ENCODE data around the gene PHF1.
"Not testable (repeated sequence)": the region's sequence is repeated elsewhere in the genome, so short reads cannot be mapped to it uniquely, and the experiment has no call there.

Gene PHF1

DNA sequence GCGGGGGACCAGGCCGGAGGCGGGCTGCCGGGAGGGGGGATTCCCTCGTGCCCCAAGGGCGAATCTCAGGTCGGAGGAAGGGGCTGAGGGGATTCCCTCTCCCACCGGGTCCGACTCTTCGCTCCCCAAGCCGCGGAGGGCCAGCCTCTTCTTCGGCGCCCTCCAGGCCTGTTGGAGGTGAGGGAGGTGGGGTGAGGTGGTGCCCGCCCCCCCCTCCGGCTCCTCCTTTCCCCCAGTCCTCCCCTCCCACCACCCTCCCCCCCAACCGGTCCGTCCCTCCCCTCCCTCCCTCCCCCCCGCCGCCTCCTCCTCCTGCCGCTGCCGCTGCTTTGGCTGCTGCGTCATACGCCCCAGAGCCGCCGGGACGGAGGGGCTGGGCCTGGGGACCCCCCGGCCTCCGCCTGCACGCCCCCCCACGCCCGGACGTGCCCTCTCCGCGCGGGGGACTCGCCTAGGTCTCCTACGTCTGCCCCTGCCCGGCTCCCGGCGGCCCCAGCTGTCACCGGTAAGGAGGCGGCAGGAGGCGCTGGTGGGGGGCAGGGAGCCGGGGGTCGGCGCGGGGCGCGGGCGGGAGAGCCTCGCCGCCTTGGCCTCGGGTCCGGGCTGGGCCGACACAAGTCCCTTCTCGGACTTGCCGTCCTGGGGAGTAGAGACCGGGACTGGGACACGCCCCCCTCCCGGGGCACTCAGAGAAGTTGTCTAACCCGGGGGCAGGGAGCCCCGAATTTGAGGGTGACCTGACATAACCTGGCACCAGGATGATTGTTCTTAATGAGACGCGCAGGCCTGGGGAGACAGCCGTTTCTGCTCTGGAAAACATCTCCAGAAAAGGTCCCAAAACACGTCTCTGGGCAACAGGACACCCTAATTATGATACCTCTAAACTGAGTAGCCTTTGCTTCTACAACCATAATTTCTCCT lies at the start of gene PHF1:
PHF1 (plus strand) TSS at position 304 of the 921 bp plus-strand sequence. CDS start 1,250 bp downstream, outside the sequence.
- Histone ChIP-seq H3K4me1 (ENCODE audit: control insufficient read depth, insufficient read depth, low read length) (peaks cover 4% of the 10 kb centered on the region; the same call in 1 of the 2 replicates), H3K36me3 (ENCODE audit: control insufficient read depth, insufficient read depth, low read length) (peaks cover 62% of the 10 kb centered on the region), H3K4me3 (ENCODE audit: low read depth, low read length) (peak within 1 kb of the TSS; percentile 83), H3K9ac (ENCODE audit: low read depth, low read length) (peak within 1 kb of the TSS; percentile 58), H3K9me3 (ENCODE audit: control insufficient read depth, insufficient read depth, low read length) (no peaks in the 10 kb centered on the region), H3K27ac (ENCODE audit: low read depth, low read length) (peak within 1 kb of the TSS; percentile 95), H3K27me3 (ENCODE audit: control insufficient read depth, insufficient read depth, low read length) (no peaks in the 10 kb centered on the region)

DNA sequence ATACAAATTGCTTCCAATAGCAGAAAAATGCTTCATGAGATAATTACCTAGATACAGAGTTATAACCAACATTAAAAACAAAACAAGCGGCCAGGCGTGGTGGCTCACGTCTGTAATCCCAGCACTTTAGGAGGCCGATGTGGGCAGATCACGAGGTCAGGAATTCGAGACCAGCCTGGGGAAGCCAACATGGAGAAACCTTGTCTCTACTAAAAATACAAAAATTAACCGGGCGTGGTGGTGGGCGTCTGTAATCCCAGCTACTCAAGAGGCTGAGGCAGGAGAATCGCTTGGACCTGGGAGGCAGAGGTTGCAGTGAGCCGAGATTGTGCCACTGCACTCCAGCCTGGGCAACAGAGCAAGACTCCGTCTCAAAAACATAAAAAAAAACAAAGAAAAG lies 47.3 kb upstream of the PHF1 start:
- H3K9ac ChIP-seq (ENCODE audit: low read depth, low read length); H3K9me3 ChIP-seq (ENCODE audit: control insufficient read depth, insufficient read depth, low read length); H3K4me3 ChIP-seq (ENCODE audit: low read depth, low read length); H3K27ac ChIP-seq (ENCODE audit: low read depth, low read length); H3K36me3 ChIP-seq (ENCODE audit: control insufficient read depth, insufficient read depth, low read length); H3K27me3 ChIP-seq (ENCODE audit: control insufficient read depth, insufficient read depth, low read length): not testable (repeated sequence)
- H3K4me1 ChIP-seq (ENCODE audit: control insufficient read depth, insufficient read depth, low read length), result peaks cover 14% of the 10 kb centered on the region

DNA sequence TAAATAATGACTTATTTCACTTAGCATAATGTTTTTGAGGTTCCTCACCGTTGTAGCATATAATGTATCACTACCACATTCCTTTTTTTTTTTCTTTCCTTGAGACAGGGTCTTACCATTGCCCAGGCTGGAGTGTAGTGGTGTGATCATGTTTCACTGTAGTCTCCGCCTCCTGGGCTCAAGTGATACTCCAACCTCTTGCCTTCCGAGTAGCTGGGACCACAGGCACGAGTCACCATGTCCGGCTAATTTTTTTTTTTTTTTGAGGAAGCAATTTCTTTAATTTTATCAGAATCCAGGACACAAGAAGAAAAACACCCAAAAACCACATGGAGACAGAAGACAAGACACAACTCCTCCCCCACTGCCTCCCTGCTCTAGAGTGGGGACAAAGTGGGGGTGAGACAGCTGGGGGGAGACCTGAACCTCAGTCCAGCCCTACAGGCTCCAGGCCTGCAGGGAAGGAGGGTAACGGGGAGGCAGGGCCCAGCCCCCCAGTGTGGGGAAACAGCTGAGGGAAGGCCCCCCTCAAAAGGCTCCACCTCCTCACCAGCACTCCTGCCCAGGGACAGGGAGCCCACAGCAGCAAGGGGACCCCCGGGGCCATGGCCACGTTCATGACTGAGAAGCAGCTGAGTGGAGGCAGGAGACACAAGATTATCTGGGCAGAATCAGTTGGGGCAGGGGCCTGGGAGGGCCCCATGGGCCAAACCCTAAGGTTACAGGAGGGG lies 46.2 kb upstream of the PHF1 start:
- not testable (repeated sequence) for H3K9me3 ChIP-seq (ENCODE audit: control insufficient read depth, insufficient read depth, low read length); H3K4me3 ChIP-seq (ENCODE audit: low read depth, low read length); H3K27me3 ChIP-seq (ENCODE audit: control insufficient read depth, insufficient read depth, low read length); H3K27ac ChIP-seq (ENCODE audit: low read depth, low read length); H3K4me1 ChIP-seq (ENCODE audit: control insufficient read depth, insufficient read depth, low read length); H3K36me3 ChIP-seq (ENCODE audit: control insufficient read depth, insufficient read depth, low read length); H3K9ac ChIP-seq (ENCODE audit: low read depth, low read length)

DNA sequence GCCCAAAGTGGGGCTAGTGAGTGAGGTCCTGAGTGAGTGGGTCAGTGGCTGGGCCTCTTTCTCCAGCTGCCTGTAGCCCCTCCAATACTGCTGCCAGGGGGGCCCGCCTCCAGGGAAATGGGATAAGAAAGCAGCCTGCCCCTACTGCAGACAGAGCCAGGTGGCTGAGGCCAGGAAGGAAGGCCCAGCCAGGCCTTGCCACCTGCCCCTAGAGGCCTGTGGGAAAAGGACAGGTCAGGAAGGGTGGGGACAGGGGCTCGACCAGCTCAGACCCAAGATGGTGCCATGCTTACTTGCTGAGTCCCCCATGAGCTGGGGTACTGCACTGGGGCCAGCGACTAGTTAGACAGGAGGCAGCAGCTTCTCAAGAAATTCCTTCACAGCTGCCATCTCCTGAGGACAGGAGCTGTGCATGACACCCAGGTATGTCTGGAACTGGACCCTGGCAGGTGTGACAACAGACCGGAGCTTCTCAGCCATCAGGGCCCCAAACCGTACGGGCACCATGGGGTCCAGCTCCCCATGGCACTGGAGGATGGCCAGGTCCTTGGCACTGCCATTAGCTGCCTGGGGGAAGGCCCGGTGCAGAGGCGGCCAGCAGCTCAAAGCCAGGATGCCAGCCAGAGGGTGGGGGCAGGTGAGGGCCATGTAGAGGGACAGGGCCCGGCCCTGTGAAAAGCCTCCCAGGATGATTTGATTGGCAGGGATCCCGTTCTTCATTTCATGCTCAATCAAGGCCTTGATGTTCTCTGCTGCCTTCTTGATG lies 45.4 kb upstream of the PHF1 start:
- not testable (repeated sequence) for H3K36me3 ChIP-seq (ENCODE audit: control insufficient read depth, insufficient read depth, low read length); H3K4me1 ChIP-seq (ENCODE audit: control insufficient read depth, insufficient read depth, low read length); H3K27me3 ChIP-seq (ENCODE audit: control insufficient read depth, insufficient read depth, low read length); H3K9me3 ChIP-seq (ENCODE audit: control insufficient read depth, insufficient read depth, low read length); H3K4me3 ChIP-seq (ENCODE audit: low read depth, low read length); H3K27ac ChIP-seq (ENCODE audit: low read depth, low read length); H3K9ac ChIP-seq (ENCODE audit: low read depth, low read length)

DNA sequence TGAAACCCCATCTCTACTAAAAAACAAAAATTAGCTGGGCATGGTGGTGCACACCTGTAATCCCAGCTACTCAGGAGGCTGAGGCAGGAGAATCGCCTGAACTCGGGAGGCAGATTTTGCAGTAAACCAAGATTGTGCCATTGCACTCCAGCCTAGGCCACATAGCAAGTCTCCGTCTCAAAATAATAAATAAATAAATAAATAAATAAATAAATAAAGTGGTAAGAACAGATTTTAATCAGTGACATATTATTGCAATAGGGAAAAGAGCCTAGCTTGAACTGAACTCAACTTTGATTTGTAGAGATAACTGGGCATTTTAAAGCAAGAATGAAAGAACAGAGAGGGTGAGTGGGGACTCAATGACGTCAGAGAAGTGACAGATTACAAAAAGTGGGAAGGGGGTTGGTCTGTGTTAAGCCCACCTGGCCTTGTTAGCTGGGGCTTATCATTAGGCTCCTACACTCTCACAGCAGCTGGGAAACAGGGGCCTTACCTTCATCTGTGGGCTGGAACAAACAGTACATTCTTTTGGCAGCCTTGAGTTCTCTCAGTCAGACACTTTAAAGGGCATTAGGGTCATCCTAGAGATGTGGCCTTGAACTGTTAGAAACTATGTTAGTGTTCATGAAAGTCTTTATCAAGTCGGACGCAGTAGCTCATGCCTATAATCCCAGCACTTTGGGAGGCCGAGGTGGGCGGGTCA lies 43.7 kb upstream of the PHF1 start:
- no peaks in the 10 kb centered on the region for H3K9me3 ChIP-seq (ENCODE audit: control insufficient read depth, insufficient read depth, low read length)
- H3K36me3 ChIP-seq (ENCODE audit: control insufficient read depth, insufficient read depth, low read length), result no peaks in the 10 kb centered on the region
- H3K4me1 ChIP-seq (ENCODE audit: control insufficient read depth, insufficient read depth, low read length), result peaks cover 7% of the 10 kb centered on the region
- H3K27me3 ChIP-seq (ENCODE audit: control insufficient read depth, insufficient read depth, low read length), result no peaks in the 10 kb centered on the region
- no peak overlapping the region for H3K4me3 ChIP-seq (ENCODE audit: low read depth, low read length)
- H3K27ac ChIP-seq (ENCODE audit: low read depth, low read length), result no peak overlapping the region
- H3K9ac ChIP-seq (ENCODE audit: low read depth, low read length), result no peak overlapping the region

DNA sequence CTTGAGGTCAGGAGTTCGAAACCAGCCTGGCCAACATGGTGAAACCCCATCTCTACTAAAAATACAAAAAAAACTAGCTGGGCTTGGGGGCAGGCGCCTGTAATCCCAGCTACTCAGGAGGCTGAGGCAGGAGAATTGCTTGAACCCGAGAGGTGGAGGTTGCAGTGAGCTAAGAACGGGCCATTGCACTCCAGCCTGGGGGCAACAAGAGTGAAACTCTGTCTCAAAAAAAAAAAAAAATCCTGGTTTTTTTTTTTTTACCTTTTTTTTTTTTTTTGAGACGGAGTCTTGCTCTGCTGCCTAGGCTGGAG lies 43.1 kb upstream of the PHF1 start:
- not testable (repeated sequence) for H3K9me3 ChIP-seq (ENCODE audit: control insufficient read depth, insufficient read depth, low read length); H3K4me3 ChIP-seq (ENCODE audit: low read depth, low read length); H3K36me3 ChIP-seq (ENCODE audit: control insufficient read depth, insufficient read depth, low read length); H3K9ac ChIP-seq (ENCODE audit: low read depth, low read length); H3K27ac ChIP-seq (ENCODE audit: low read depth, low read length); H3K27me3 ChIP-seq (ENCODE audit: control insufficient read depth, insufficient read depth, low read length)
- H3K4me1 ChIP-seq (ENCODE audit: control insufficient read depth, insufficient read depth, low read length), result peaks cover 12% of the 10 kb centered on the region

DNA sequence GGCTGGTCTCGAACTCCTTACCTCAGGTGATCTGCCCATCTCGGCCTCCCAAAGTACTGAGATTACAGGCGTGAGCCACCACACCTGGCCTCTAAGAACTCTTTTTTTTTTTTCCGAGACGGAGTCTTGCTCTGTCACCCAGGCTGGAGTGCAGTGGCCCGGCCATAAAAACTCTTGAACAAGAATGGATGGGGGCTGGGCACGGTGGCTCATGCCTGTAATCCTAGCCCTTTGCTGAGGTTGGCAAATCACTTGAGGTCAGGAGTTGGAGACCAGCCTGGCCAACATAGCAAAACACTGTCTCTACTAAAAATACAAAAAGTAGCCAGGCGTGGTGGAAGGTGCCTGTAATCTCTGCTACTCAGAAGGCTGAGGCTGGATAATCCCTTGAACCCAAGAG lies 38.9 kb upstream of the PHF1 start:
- H3K9ac ChIP-seq (ENCODE audit: low read depth, low read length); H3K4me3 ChIP-seq (ENCODE audit: low read depth, low read length); H3K27ac ChIP-seq (ENCODE audit: low read depth, low read length); H3K27me3 ChIP-seq (ENCODE audit: control insufficient read depth, insufficient read depth, low read length); H3K9me3 ChIP-seq (ENCODE audit: control insufficient read depth, insufficient read depth, low read length); H3K36me3 ChIP-seq (ENCODE audit: control insufficient read depth, insufficient read depth, low read length): not testable (repeated sequence)
- H3K4me1 ChIP-seq (ENCODE audit: control insufficient read depth, insufficient read depth, low read length), result peaks cover 17% of the 10 kb centered on the region

DNA sequence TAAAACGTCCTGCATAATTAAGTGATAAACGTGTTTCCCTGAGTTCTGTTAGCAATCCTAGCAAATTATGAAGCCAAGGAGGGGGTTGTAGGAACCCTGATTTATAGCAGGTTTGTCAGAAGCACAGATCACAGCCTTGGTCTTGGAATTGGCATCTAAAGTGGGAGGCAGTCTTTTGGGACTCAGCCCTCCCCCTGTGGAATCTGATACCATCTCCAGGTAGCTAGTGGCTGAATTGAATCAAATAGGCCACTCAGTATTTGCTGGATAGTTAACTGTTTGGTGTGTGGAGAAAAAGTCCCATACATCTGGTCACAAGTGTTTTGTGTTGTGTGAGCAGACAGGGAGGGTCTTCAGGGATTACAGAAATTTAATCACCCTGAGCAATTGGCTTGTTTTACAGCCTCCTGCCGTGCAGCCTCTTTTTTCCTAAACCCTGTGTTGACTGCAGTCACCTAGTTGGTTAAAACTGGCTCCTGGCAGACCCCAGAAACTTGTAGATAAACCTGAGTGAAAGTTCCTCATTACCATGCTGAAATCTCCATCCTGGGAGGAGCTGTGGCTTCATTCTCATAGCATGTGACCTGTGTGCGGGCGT lies 38.2 kb upstream of the PHF1 start:
- Histone ChIP-seq H3K9ac (ENCODE audit: low read depth, low read length) (no peak overlapping the region), H3K9me3 (ENCODE audit: control insufficient read depth, insufficient read depth, low read length) (no peaks in the 10 kb centered on the region), H3K36me3 (ENCODE audit: control insufficient read depth, insufficient read depth, low read length) (no peaks in the 10 kb centered on the region), H3K27ac (ENCODE audit: low read depth, low read length) (peak overlapping the region; percentile 50), H3K27me3 (ENCODE audit: control insufficient read depth, insufficient read depth, low read length) (no peaks in the 10 kb centered on the region), H3K4me1 (ENCODE audit: control insufficient read depth, insufficient read depth, low read length) (peaks cover 17% of the 10 kb centered on the region), H3K4me3 (ENCODE audit: low read depth, low read length) (no peak overlapping the region)

DNA sequence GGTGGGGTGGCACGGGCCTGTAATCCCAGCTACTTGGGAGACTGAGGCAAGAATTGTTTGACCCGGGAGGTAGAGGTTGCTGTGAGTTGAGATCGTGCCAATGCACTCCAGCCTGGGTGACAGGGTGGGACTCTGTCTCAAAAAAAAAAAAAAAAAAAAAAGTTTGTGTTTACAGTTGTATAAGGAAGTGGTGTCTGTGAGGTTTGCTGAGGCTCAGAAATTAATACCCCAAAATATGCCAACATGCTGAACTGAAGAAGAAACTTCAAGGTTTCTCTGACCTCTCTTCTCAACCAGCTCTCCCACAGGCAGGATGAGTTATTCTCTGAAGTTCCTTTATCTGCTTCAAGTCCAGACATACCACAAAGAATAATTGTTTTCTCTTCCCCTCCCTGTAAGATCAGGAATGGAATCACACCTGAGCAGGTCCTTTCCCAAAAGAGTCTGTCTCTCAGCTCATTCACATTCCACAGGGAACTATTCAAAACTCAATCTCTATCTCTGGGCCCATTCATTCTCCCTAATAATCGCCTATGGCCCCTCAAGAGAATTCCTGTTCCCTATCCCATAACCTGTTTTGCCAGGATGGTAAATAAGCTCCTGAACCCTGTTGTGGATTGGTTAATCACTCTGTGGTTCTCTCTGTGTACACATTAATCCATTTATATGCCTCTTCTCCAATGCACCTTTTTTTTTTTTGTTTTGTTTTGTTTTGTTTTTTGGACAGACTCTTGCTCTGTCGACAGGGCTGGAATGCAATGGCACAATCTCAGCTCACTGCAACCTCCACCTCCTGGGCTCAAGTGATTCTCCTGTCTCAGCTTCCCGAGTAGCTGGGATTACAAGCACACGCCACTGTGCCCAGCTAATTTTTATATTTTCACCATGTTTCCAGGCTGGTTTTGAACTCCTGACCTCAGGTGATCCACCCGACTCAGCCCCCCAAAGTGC lies 36.6 kb upstream of the PHF1 start:
- H3K4me1 ChIP-seq (ENCODE audit: control insufficient read depth, insufficient read depth, low read length), result peaks cover 17% of the 10 kb centered on the region
- no peak overlapping the region for H3K9ac ChIP-seq (ENCODE audit: low read depth, low read length)
- no peak overlapping the region for H3K4me3 ChIP-seq (ENCODE audit: low read depth, low read length)
- H3K27ac ChIP-seq (ENCODE audit: low read depth, low read length), result no peak overlapping the region
- H3K27me3 ChIP-seq (ENCODE audit: control insufficient read depth, insufficient read depth, low read length), result no peaks in the 10 kb centered on the region
- H3K36me3 ChIP-seq (ENCODE audit: control insufficient read depth, insufficient read depth, low read length), result no peaks in the 10 kb centered on the region
- no peaks in the 10 kb centered on the region for H3K9me3 ChIP-seq (ENCODE audit: control insufficient read depth, insufficient read depth, low read length)
